GM12891 (cell line): ENCODE measurements around the gene RSPH1.
A peak's percentile ranks its signal among the peaks of the same experiment; 100 is the strongest.

Source experiments
- DNase-seq: peaks from one replicate; pipeline ENCODE4 v3.0.0; 2011; ENCODE audit warnings: low spot score; ENCODE audit not compliant: insufficient read length
- FAIRE-seq: peaks from 2 replicates; lab custom pipeline; 2011; peaks lifted over from hg19 to GRCh38; lab: Jason Lieb, UNC
- PAX5 ChIP-seq: IDR thresholded peaks from 2 replicates; pipeline ENCODE4 v1.6.1; 2011; ENCODE audit warnings: low read length, moderate library complexity, mild to moderate bottlenecking; ENCODE audit not compliant: insufficient read depth, severe bottlenecking
- POLR2A ChIP-seq: IDR thresholded peaks from 2 replicates; pipeline ENCODE4 v1.6.1; 2011; ENCODE audit warnings: low read depth, low read length, control low read depth
- POLR2AphosphoS5 ChIP-seq: IDR thresholded peaks from 2 replicates; pipeline ENCODE4 v1.6.1; 2011; ENCODE audit warnings: low read depth, low read length, control low read depth
- POU2F2 ChIP-seq: IDR thresholded peaks from 2 replicates; pipeline ENCODE4 v1.6.1; 2011; ENCODE audit warnings: low read depth, mild to moderate bottlenecking, control low read depth, low read length, moderate library complexity
- SPI1 ChIP-seq: IDR thresholded peaks from 2 replicates; pipeline ENCODE4 v1.6.1; 2011; ENCODE audit warnings: low read depth, low read length, control low read depth
- TAF1 ChIP-seq: IDR thresholded peaks from 2 replicates; pipeline ENCODE4 v1.6.1; 2011; ENCODE audit warnings: low read depth, low read length, control low read depth

RSPH1 gene

DNA sequence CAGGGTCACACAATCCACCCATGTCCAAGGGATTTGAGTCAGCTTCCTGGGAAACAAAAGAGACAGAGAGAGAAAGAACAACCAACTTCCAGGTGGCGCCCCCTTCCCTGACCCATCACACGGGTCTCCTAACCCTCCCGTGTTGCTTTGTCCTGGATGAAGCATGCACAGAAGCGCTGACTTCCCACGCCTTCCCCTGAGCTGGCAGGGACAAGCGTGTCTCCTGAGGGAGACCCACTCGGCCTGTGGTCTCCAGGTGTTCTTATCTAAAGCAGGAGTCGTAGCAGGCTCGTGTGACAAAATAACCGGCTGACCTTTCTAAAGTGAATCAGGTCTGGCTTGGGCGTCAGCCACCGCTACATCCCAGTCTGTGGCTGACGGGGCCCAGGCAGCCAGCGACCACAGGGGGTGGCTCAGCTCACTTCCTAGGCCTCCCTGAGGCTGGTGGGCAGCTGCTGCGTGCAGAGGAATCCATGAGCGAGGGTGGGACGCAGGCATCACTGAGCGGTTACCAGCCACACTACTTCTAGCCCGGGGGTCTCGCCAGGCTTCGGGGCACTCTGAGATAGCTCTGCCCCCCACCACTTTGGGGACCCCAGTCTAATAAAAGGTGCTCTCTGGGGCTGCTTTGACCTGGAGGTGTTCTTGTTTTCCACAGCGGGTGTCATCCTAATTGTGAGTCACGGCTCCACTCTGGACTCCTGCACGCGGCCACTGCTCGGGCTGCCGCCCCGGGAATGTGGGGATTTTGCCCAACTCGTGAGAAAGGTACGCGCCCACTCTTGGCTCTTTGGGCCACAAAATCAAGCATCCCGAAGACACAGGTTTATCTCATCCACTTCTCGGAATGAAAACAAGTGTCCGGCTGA lies 51.9 kb downstream of the RSPH1 start:
- TF ChIP-seq TAF1 (no peak), POLR2A (no peak), POLR2AphosphoS5 (no peak)
- FAIRE-seq (no peak), DNase-seq (no peak)

DNA sequence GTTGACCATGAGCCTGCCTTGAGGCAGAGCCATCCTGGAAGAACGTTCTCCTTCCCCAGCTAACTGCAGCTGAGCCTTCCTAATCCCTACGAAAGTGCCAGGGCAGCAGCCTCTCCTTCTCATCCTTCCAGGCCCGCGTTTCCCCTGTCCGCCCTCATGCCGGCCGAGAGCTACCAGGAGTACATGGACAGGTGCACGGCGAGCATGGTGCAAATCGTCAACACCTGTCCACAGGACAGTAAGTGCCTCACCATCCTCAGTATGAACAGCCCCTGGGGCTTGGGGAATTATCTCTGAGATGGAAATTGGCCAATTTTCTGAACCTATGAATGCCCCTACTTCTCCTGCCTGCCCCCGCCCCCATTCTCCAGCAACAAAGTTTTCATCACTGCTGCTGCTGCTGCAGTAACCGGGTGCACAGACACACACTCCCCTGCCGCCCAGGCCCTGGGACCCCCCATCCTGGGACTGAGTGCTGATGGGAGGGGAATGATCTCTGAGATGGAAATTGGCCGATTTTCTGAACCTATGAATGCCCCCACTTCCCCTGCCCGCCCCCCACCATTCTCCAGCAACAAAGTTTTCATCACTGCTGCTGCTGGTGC lies 52.7 kb downstream of the RSPH1 start:
- no peak for DNase-seq
- FAIRE-seq = no peak
- TF ChIP-seq TAF1 (no peak), SPI1 (no peak), POU2F2 (no peak), PAX5 (no peak), POLR2A (no peak), POLR2AphosphoS5 (no peak)

DNA sequence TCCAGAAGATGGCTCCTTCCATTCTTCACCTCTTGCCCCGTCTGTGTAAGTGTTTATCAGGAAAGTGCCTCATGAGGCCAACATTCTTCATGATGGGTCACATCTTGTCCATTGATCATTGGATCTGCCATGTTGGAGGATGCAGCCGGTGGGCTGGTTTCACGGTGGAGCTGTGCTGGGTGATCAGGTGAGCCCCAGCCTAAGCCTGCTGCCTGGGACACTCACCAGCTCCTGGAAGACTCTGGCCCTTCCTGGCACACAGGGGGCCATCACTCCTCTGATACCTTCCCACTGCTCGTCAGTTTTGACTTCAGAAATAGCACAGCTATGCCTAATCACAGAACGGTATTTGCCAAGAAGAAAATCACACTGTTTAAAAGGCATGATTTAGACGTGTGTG lies 54.1 kb downstream of the RSPH1 start:
- FAIRE-seq = no peak
- no peak for TF ChIP-seq SPI1
- TF ChIP-seq PAX5 = no peak
- no peak for TF ChIP-seq POU2F2
- TF ChIP-seq POLR2A = no peak
- TF ChIP-seq TAF1 = no peak
- no peak for TF ChIP-seq POLR2AphosphoS5
- DNase-seq = no peak

DNA sequence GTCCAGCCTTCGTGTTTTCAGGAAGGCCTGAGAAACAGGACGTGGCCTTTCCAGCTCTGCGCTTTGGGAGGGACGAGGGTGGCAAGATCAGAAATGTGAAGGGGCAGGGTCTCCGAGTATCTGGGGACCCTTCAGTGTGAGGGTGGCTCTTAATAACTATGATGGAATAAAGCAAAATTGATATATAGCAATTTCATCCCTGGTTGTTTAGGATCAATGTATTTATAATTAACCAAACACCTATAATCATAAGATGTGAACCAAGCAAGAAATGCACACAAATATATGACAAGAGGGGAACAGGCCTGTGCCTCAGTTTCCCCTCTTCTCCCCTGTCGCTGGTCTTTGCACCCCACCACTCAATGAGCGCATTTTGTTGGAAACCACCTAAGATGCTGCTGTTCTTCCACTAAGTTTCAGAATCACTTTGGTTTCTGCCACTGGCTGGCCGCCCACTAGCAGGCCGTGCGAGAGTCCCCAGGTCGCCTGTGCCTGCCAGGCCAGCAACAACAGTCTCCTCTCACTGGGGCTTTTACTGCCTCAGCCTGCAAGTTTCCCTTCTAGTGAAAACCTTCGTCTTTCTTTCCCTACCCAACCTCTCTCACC lies 55.7 kb downstream of the RSPH1 start:
- FAIRE-seq (peak; percentile 61), DNase-seq (peak; percentile 47)
- TF ChIP-seq TAF1 (0 out of 2 replicates have a peak, but pooled peaks have one; percentile 15), POLR2A (no peak)

DNA sequence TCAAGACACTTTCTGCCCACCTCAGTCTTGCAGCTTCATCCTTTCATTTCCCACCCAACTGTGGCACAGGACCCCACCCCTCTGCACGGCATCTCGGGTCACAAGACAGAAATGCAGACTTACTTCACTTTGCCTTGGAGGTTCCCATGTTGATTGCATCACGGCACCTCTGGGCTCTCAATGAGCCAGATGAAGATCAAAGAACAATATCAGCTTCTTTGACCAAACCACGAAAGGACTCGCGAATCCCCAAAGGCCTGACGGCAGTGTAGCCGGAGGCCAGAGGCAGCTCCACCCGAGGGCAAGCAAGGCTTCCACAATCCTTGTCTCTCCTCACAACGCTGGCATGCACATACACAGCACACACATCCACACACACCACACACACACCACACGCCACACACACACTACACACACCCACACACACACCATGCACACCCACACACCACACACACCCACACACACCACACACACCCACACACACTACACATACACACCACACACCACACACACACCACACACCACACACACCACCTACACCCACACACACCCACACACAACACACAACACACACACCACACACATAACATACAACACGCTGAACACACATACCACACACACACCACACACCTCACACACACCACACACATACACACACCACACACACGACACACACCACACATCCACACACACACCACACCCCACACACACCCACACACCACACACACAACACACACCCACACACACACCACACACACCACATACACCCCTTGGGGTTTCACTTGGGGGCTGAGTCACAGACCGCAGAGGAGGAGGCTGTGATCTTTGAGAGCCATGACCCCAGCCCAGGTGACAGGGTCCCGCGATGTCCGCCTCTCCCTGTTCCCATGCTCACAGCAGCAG lies 56.5 kb downstream of the RSPH1 start:
- DNase-seq = no peak
- peak; percentile 82 for TF ChIP-seq POU2F2
- TF ChIP-seq PAX5 = no peak
- FAIRE-seq = peak; percentile 99

DNA sequence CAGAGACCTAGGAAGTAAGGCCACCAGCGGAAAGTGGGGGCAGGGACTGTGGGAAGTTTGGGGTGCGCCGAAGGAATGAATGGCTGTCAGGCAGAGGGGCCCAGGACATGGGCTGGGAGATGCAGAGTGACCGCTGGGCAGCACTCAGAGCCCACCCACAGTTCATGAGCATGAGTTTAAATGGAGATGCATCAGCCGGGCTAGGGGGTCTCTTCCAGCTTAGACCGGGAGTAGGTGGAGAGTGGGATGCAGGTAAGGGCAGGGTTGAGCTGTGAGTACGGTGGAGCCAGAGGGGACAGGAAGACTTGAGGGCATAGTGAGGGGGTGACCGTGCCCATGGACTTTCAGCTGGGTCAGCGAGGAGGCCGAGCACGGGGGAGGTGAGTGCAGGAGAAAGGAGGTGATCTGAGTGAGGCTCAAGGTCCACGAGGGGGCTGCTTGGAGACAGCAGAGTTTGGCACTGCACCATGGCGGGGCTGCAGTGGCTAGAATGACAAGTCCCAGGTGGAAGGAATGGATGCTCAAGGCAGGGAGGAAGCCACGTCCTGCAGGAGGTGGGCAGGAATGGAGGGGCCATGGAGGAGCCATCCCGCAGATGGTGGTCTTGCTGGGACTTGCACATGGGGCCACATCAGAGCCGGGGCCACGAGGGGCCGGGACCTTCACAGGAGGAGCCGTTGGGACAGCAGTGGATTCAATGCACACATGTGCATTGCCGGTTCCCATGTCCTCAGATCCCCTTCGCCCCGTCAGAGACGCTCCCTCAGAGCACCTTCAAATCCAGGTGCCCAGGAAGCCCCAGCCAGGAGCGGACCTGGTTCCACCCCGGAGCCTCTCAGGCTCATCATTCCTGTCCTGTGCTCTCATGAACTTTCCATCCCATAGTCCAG lies 57.5 kb downstream of the RSPH1 start:
- no peak for DNase-seq
- TF ChIP-seq SPI1 = no peak
- no peak for TF ChIP-seq POU2F2
- no peak for TF ChIP-seq POLR2A
- no peak for TF ChIP-seq TAF1
- no peak for TF ChIP-seq POLR2AphosphoS5
- TF ChIP-seq PAX5 = no peak
- FAIRE-seq = no peak

DNA sequence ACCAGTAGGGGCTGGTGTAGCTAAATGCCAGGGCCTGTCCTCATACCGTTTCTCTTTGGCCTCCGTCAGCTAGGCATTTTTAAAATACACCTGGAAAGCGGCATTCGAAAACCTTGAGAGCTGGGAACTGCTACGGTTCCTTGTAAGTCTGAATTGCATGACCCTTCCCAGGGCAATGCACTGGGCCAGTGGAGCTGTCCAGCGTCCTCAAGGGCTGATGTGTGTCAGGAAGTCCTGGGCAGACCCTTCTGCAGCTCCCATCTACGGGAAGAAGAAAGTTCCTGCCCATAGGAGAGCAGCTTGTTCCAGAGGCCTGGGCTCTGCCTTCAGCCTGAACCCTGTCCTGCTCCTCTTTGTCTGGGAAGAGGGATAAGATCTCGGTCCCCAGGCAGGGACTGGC lies 58.2 kb downstream of the RSPH1 start:
- no peak for TF ChIP-seq SPI1
- TF ChIP-seq TAF1 = no peak
- no peak for TF ChIP-seq POU2F2
- no peak for TF ChIP-seq POLR2A
- TF ChIP-seq PAX5 = no peak
- no peak for TF ChIP-seq POLR2AphosphoS5
- DNase-seq (no peak), FAIRE-seq (no peak)

DNA sequence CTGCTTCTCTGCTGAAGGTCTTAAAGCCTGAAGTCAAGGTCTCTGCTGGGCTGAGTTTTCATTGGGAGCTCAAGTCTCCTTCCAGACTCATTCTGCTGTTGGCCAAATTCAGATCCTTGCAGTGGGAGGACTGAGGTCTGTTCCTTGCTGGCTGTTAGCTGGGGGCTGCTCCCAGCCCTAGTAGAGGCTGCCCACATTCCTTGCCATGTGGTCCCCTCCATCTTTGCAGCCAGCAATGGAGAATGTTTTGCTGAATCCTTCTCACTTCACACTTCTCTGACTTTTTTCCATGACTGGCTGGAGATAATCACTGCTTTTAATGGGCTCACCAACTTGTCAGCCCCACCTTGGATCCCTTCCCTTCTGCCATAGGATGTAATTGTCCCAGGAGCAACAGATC lies 59.1 kb downstream of the RSPH1 start:
- FAIRE-seq (no peak), DNase-seq (no peak)
- TF ChIP-seq POU2F2 (no peak), POLR2AphosphoS5 (no peak), TAF1 (no peak), SPI1 (no peak), POLR2A (no peak), PAX5 (no peak)
